IMR-90 (cell line): ENCODE data around the gene LMO4. TPM values are rescaled to one million over a fixed set of nuclear protein-coding genes. Genes with fewer than 3 reads are reported as not detected.

ENCODE experiments used
- ATAC-seq: fragments of 200-7000 bp; cut with Tn5 transposase; 2 replicates; pipeline ENCODE4 v1.9.1; 2020; ENCODE audit warnings: low read depth, mild to moderate bottlenecking, moderate library complexity
- BruUV-seq: library from RNA; stranded (reverse); fragments of 400-500 nt; replicated peaks from 2 replicates; lab custom pipeline; 2021; lab: Mats Ljungman, UMichigan
- CTCF ChIA-PET: fragments of 300-600 bp; formaldehyde crosslinking; extraction: SDS; loops from one replicate; lab custom pipeline; 2021; ENCODE audit warnings: antibody characterized with exemption; lab: Yijun Ruan, JAX
- POLR2A ChIA-PET: fragments of 300-600 bp; sonication (Branson Sonifier 250); formaldehyde crosslinking; loops from one replicate; lab custom pipeline; 2022; ENCODE audit warnings: antibody characterized with exemption; ENCODE audit not compliant: unreplicated experiment; lab: Charles Lee
- DNase-seq: peaks from one replicate; pipeline ENCODE4 v3.0.0; 2013
- H2AFZ ChIP-seq: replicated peaks from 2 replicates; pipeline ENCODE3; 2013; ENCODE audit warnings: low read length, mild to moderate bottlenecking; ENCODE audit not compliant: poor library complexity
- H2AK5ac ChIP-seq: 2 replicates; pipeline ENCODE4 v1.6.1; 2013; ENCODE audit warnings: low read depth, low read length, inconsistent platforms
- H2AK9ac ChIP-seq: replicated peaks from 2 replicates; pipeline ENCODE3; 2013; ENCODE audit warnings: mild to moderate bottlenecking, low read depth, low read length, moderate library complexity; ENCODE audit not compliant: poor library complexity
- H2BK120ac ChIP-seq: 2 replicates; pipeline ENCODE4 v1.6.1; 2013; ENCODE audit warnings: low read depth, low read length, inconsistent platforms
- H2BK15ac ChIP-seq: 3 replicates; pipeline ENCODE4 v1.6.1; 2013; ENCODE audit warnings: low read depth, low read length, inconsistent platforms
- H2BK20ac ChIP-seq: 2 replicates; pipeline ENCODE4 v1.6.1; 2013; ENCODE audit warnings: low read depth, mild to moderate bottlenecking, inconsistent platforms, low read length, moderate library complexity
- H2BK5ac ChIP-seq: 2 replicates; pipeline ENCODE4 v1.6.1; 2013; ENCODE audit warnings: mild to moderate bottlenecking, low read depth, low read length, inconsistent platforms; ENCODE audit not compliant: poor library complexity, severe bottlenecking
- H3K14ac ChIP-seq: replicated peaks from 2 replicates; pipeline ENCODE4 v1.6.1; 2013; ENCODE audit warnings: low read depth, low read length, inconsistent platforms
- H3K18ac ChIP-seq: 2 replicates; pipeline ENCODE4 v1.6.1; 2013; ENCODE audit warnings: low read depth, low read length, control low read depth
- H3K23ac ChIP-seq: 2 replicates; pipeline ENCODE4 v1.6.1; 2013; ENCODE audit warnings: low read depth, low read length, inconsistent platforms
- H3K27ac ChIP-seq: 2 replicates; pipeline ENCODE4 v1.5.1; 2013; ENCODE audit warnings: mild to moderate bottlenecking, control low read depth, low read length; ENCODE audit not compliant: insufficient read depth
- H3K27me3 ChIP-seq: 2 replicates; pipeline ENCODE4 v1.6.1; 2013; ENCODE audit warnings: low read length; ENCODE audit not compliant: control insufficient read depth, insufficient read depth
- H3K36me3 ChIP-seq: 2 replicates; pipeline ENCODE4 v1.6.1; 2013; ENCODE audit warnings: low read length, mixed read lengths; ENCODE audit not compliant: control insufficient read depth, insufficient read depth
- H3K4ac ChIP-seq: 2 replicates; pipeline ENCODE4 v1.6.1; 2013; ENCODE audit warnings: low read depth, low read length, inconsistent platforms
- H3K4me1 ChIP-seq: 2 replicates; pipeline ENCODE4 v1.6.1; 2013; ENCODE audit warnings: low read length, mixed read lengths; ENCODE audit not compliant: control insufficient read depth, insufficient read depth
- H3K4me2 ChIP-seq: 2 replicates; pipeline ENCODE4 v1.6.1; 2013; ENCODE audit warnings: low read depth, mild to moderate bottlenecking, control low read depth, low read length, moderate library complexity
- H3K4me3 ChIP-seq: 2 replicates; pipeline ENCODE4 v1.5.1; 2013; ENCODE audit warnings: low read depth, mild to moderate bottlenecking, control low read depth, low read length, moderate library complexity; ENCODE audit not compliant: insufficient read depth
- H3K56ac ChIP-seq: 2 replicates; pipeline ENCODE4 v1.6.1; 2013; ENCODE audit warnings: low read length, inconsistent platforms; ENCODE audit not compliant: insufficient read depth; ENCODE audit errors: extremely low read depth
- H3K79me1 ChIP-seq, 2 experiments: 2 replicates each; pipeline ENCODE4 v1.6.1; 2013; ENCODE audit warnings: low read length in 2 of 2, inconsistent platforms in 1 of 2, low read depth in 1 of 2
- H3K9ac ChIP-seq: 2 replicates; pipeline ENCODE4 v1.6.1; 2013; ENCODE audit warnings: low read depth, low read length, control low read depth
- H3K9me1 ChIP-seq: 2 replicates; pipeline ENCODE4 v1.6.1; 2013; ENCODE audit warnings: low read length, inconsistent platforms; ENCODE audit not compliant: insufficient read depth
- H3K9me3 ChIP-seq: 2 replicates; pipeline ENCODE4 v1.6.1; 2013; ENCODE audit warnings: low read length; ENCODE audit not compliant: control insufficient read depth, insufficient read depth
- H4K20me1 ChIP-seq: 2 replicates; pipeline ENCODE4 v1.6.1; 2013; ENCODE audit warnings: low read length, inconsistent platforms; ENCODE audit not compliant: insufficient read depth
- H4K5ac ChIP-seq: 2 replicates; pipeline ENCODE4 v1.6.1; 2013; ENCODE audit warnings: mild to moderate bottlenecking, low read depth, low read length, control low read depth
- H4K8ac ChIP-seq, 2 experiments: 2 replicates each; pipeline ENCODE4 v1.6.1; 2013; ENCODE audit warnings: low read depth in 2 of 2, low read length in 2 of 2, control low read depth in 1 of 2, inconsistent platforms in 1 of 2
- H4K91ac ChIP-seq: 2 replicates; pipeline ENCODE4 v1.6.1; 2013; ENCODE audit warnings: low read depth, low read length, inconsistent platforms; ENCODE audit not compliant: insufficient read depth
- BHLHE40 ChIP-seq: fragments of 150-350 bp; IDR thresholded peaks from 2 replicates; pipeline ENCODE4 v1.6.1; 2016; ENCODE audit warnings: mild to moderate bottlenecking, low read depth, low read length
- CEBPB ChIP-seq: IDR thresholded peaks from 2 replicates; pipeline ENCODE4 v1.6.1; 2012; ENCODE audit warnings: low read depth, low read length, improper control_type of control experiment
- CHD1 ChIP-seq: IDR thresholded peaks from 2 replicates; pipeline ENCODE4 v1.6.1; 2012; ENCODE audit warnings: low read depth, low read length, improper control_type of control experiment
- FOS ChIP-seq: fragments of 150-350 bp; IDR thresholded peaks from 2 replicates; pipeline ENCODE4 v1.6.1; 2016; ENCODE audit warnings: low read depth, low read length
- POLR2A ChIP-seq: IDR thresholded peaks from 2 replicates; pipeline ENCODE4 v1.6.1; 2012; ENCODE audit warnings: mild to moderate bottlenecking, low read depth, low read length
- RAD21 ChIP-seq: IDR thresholded peaks from 2 replicates; pipeline ENCODE4 v1.6.1; 2012; ENCODE audit warnings: low read length, improper control_type of control experiment
- RCOR1 ChIP-seq: IDR thresholded peaks from 2 replicates; pipeline ENCODE4 v1.6.1; 2012; ENCODE audit warnings: mild to moderate bottlenecking, low read length, improper control_type of control experiment; ENCODE audit not compliant: insufficient replicate concordance
- RFX5 ChIP-seq: IDR thresholded peaks from 2 replicates; pipeline ENCODE4 v1.8.0; 2012; ENCODE audit warnings: low read depth, mild to moderate bottlenecking, low read length, moderate library complexity
- SMC3 ChIP-seq: fragments of 150-350 bp; IDR thresholded peaks from 2 replicates; pipeline ENCODE4 v1.6.1; 2016; ENCODE audit warnings: low read depth, mild to moderate bottlenecking, antibody characterized with exemption, low read length, moderate library complexity
- USF2 ChIP-seq: fragments of 150-350 bp; IDR thresholded peaks from 2 replicates; pipeline ENCODE4 v1.6.1; 2017; ENCODE audit warnings: mild to moderate bottlenecking, antibody characterized with exemption, low read length, low read depth
- WGBS, 2 experiments: methylation state at CpG; one replicate each; pipeline versions ENCODE4 v1.1.5 to v1.1.7; 2013; ENCODE audit warnings: missing lambda C conversion rate in 2 of 2; ENCODE audit not compliant: insufficient read length in 1 of 2; ENCODE audit errors: extremely low coverage in 2 of 2; 5-methylcytosine and 5-hydroxymethylcytosine counted together
- dilution Hi-C: fragments of 300-500 bp; cut with HindIII; formaldehyde crosslinking; loops from one replicate; pipeline ENCODE4 v1.14.3; 2018; ENCODE audit warnings: low sequenced_read_pairs; ENCODE audit not compliant: unreplicated experiment
- in situ Hi-C: fragments of 300-500 bp; cut with MboI; formaldehyde crosslinking; loops from 3 replicates; pipeline ENCODE4 v1.14.3; 2019; ENCODE audit warnings: low sequenced_read_pairs, inconsistent platforms, mixed read lengths
- intact Hi-C: fragments of 100-400 bp; cut with micrococcal nuclease; formaldehyde crosslinking; loops from 2 replicates; pipeline ENCODE4 v1.10.0; 2022
- polyA plus RNA-seq, 3 experiments: library from polyadenylated mRNA; depleted of rRNA; stranded (reverse); fragments of >200 nt; gene quantifications; 2 replicates each; pipeline ENCODE4 v1.2.3, GENCODE V29; 2012; ENCODE audit warnings: low replicate concordance in 1 of 3
- total RNA-seq: library from RNA; depleted of rRNA; stranded (reverse); fragments of >200 nt; gene quantifications from 2 replicates; pipeline ENCODE4 v1.2.3, GENCODE V29; 2012
- TF ChIP-seq, protein P1 (sequence below): fragments of 150-350 bp; IDR thresholded peaks from 2 replicates; pipeline ENCODE4 v1.6.1; 2016; ENCODE audit warnings: low read depth, mild to moderate bottlenecking, low read length, moderate library complexity, borderline replicate concordance
- TF ChIP-seq, protein P2 (sequence below): conservative IDR thresholded peaks from 2 replicates; pipeline ENCODE4 v1.5.1; 2012; ENCODE audit warnings: mild to moderate bottlenecking, low read depth, low read length, improper control_type of control experiment

The LMO4 gene
- total and polyA plus RNA-seq, 2 of the 4 experiments (the other 2 are of a cell fraction) = 98.9 to 109 TPM

DNA sequence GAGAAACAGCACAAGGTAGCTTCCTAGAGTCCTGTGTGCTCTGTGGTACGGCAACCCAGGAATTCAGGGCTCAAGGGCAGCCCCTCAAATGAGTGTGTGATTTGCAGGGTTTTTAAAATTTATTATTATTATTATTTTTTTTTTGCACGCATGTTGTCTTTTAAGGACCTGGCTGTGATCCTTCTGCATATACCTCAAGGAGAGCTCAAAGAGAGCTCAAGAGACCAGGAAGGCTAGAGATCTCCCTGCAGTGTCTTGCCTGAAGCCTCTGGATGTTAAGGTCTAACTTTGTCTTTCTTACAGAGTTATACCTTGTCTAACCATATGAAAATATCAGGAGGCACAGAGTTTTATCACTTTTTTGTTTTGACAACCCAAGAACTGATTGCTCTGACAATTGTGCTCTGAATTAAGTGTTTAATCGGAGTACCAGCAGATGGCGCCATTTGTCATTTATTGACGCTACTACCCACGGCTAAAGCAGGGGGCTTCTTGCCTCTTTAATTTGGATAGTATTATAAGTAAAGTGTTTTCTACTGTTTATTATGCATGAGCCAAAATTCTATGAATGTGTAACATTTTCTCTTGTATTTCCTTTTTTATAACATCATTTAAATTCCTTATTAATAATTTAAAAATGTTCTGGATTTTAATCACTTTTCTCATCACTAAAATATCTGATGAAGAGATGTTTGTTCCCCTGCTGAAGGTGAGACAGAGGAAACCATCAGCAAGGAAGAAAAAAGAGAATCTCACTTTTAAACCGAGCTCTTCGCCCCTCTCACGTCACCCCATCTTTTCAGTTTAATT is 35.8 kb upstream of the LMO4 start (continued):
- TF ChIP-seq, protein P1, sequence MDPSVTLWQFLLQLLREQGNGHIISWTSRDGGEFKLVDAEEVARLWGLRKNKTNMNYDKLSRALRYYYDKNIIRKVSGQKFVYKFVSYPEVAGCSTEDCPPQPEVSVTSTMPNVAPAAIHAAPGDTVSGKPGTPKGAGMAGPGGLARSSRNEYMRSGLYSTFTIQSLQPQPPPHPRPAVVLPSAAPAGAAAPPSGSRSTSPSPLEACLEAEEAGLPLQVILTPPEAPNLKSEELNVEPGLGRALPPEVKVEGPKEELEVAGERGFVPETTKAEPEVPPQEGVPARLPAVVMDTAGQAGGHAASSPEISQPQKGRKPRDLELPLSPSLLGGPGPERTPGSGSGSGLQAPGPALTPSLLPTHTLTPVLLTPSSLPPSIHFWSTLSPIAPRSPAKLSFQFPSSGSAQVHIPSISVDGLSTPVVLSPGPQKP = no peak

GRCh38 chr1:87294633-87295032 is 34.0 kb upstream of the LMO4 start:
- Histone ChIP-seq H3K27ac (no peak overlapping the region), H3K9ac (no peak overlapping the region), H3K27me3 (peaks cover 2% of the 10 kb centered on the region), H3K56ac (no peak overlapping the region), H4K20me1 (no peaks in the 10 kb centered on the region), H3K4me1 (0 out of 2 replicates have a peak, but pooled peaks cover 1% of the 10 kb centered on the region), H2AK9ac (no peak overlapping the region), H2BK120ac (no peak overlapping the region), H3K9me1 (no peaks in the 10 kb centered on the region), H2BK5ac (no peak overlapping the region), H4K5ac (no peak overlapping the region), H3K18ac (no peak overlapping the region), H2BK20ac (no peak overlapping the region), H4K91ac (no peak overlapping the region), H3K23ac (no peak overlapping the region), H2BK15ac (no peak overlapping the region), H3K14ac (no peak overlapping the region), H2AK5ac (no peak overlapping the region), H3K4me3 (no peak overlapping the region), H3K36me3 (no peaks in the 10 kb centered on the region), H3K4ac (no peak overlapping the region), H3K9me3 (no peaks in the 10 kb centered on the region; the same call in 1 of the 2 replicates), H4K8ac (no peak overlapping the region), H3K4me2 (no peak overlapping the region), H2AFZ (no peak overlapping the region), H3K79me1 (no peaks in the 10 kb centered on the region)
- DNase-seq (no peak), ATAC-seq (no peak)
- in situ Hi-C loops = loop anchor here (10.0 to 25.0 kb wide), 2 partner anchors 1020 to 1268 kb away; no protein-coding TSS in a partner anchor
- WGBS, 2 experiments = 100% methylated on average over 1 of the region's 5 CpGs; no CpG with 5 or more reads in 1 of the 2 experiments
- ChIA-PET POLR2A (no interaction called here), CTCF (interaction anchor here (0.6 to 1.4 kb wide), 2 partner anchors 163 to 1275 kb away, joined by 3 read pairs; no protein-coding TSS in a partner anchor)
- intact Hi-C loops = loop anchor here (5.0 to 10.0 kb wide), 3 partner anchors 768 to 1253 kb away; no protein-coding TSS in a partner anchor
- dilution Hi-C loops = no loop called here
- no TSS peak for BruUV-seq
- TF ChIP-seq BHLHE40 (no peak), CHD1 (no peak), RAD21 (no peak), FOS (no peak), POLR2A (no peak), SMC3 (no peak), RFX5 (no peak), RCOR1 (no peak), CEBPB (no peak), USF2 (no peak)
- TF ChIP-seq, protein P2, sequence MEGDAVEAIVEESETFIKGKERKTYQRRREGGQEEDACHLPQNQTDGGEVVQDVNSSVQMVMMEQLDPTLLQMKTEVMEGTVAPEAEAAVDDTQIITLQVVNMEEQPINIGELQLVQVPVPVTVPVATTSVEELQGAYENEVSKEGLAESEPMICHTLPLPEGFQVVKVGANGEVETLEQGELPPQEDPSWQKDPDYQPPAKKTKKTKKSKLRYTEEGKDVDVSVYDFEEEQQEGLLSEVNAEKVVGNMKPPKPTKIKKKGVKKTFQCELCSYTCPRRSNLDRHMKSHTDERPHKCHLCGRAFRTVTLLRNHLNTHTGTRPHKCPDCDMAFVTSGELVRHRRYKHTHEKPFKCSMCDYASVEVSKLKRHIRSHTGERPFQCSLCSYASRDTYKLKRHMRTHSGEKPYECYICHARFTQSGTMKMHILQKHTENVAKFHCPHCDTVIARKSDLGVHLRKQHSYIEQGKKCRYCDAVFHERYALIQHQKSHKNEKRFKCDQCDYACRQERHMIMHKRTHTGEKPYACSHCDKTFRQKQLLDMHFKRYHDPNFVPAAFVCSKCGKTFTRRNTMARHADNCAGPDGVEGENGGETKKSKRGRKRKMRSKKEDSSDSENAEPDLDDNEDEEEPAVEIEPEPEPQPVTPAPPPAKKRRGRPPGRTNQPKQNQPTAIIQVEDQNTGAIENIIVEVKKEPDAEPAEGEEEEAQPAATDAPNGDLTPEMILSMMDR = no peak
